Testis (tissue), 3 donors: Measurements from ENCODE around the gene SH3RF1. TPM values are rescaled to one million over a fixed set of nuclear protein-coding genes. Genes with fewer than 3 reads are reported as not detected.
A peak's percentile ranks its signal among the peaks of the same experiment; 100 is the strongest.

Experiments used
- DNase-seq: peaks from one replicate; pipeline ENCODE4 v3.0.0-alpha.2; 2019
- H3K27ac ChIP-seq, 2 donors: fragments of 200-600 bp; sonication (generic); one replicate each; pipeline ENCODE4 v1.5.1; 2019
- H3K27me3 ChIP-seq: fragments of 200-600 bp; sonication (generic); one replicate; pipeline ENCODE4 v1.5.1; 2019
- H3K36me3 ChIP-seq: fragments of 200-600 bp; sonication (generic); one replicate; pipeline ENCODE4 v1.5.1; 2017; ENCODE audit warnings: low read depth; ENCODE audit errors: missing control alignments
- H3K4me1 ChIP-seq: fragments of 200-600 bp; sonication (generic); one replicate; pipeline ENCODE4 v1.5.1; 2019
- H3K4me3 ChIP-seq, 2 donors: fragments of 200-600 bp; sonication (generic); one replicate each; pipeline ENCODE4 v1.5.1; 2017 to 2019
- H3K9me3 ChIP-seq: fragments of 200-600 bp; sonication (generic); one replicate; pipeline ENCODE4 v1.5.1; 2017
- POLR2A ChIP-seq: fragments of 450-650 bp; IDR thresholded peaks from one replicate; pipeline ENCODE4 v1.6.1; 2017; ENCODE audit warnings: antibody characterized with exemption, mild to moderate bottlenecking, moderate library complexity
- WGBS, 2 donors: methylation state at CpG; one replicate each; pipeline ENCODE4 v1.1.5; 2018; 5-methylcytosine and 5-hydroxymethylcytosine counted together
- intact Hi-C: fragments of 100-400 bp; cut with DNase I; formaldehyde crosslinking; loops from one replicate; pipeline ENCODE4 v1.15.1; 2023; ENCODE audit warnings: low total_unique reads
- polyA plus RNA-seq: library from polyadenylated mRNA; stranded (reverse); fragments of 350-450 nt; fragmentation: Illumina TruSeq; extraction: RNeasy Lipid Tissue Mini Kit (QIAGEN cat#74804); gene quantifications from one replicate; pipeline ENCODE4 v1.2.3, GENCODE V29; 2014; ENCODE audit warnings: low read depth, low replicate concordance; ENCODE audit not compliant: insufficient read depth
- total RNA-seq, 2 donors: library from RNA; depleted of rRNA; stranded (reverse); fragments of >200 nt; gene quantifications; one replicate each; pipeline ENCODE4 v1.2.3, GENCODE V29; 2016
- TF ChIP-seq, protein P1 (sequence below), 3 experiments: fragments of 450-650 bp in 2 of 3; fragments of 200-600 bp in 1 of 3; sonication (generic) in 1 of 3; IDR thresholded peaks; one replicate each; pipeline ENCODE4 v1.5.1; 2016 to 2019; ENCODE audit warnings: antibody characterized with exemption in 3 of 3, mild to moderate bottlenecking in 2 of 3, moderate library complexity in 1 of 3

Gene SH3RF1
- total and polyA plus RNA-seq, 3 donors from 2014 or later, result 15.1 to 38.9 (median 26.4) TPM

DNA sequence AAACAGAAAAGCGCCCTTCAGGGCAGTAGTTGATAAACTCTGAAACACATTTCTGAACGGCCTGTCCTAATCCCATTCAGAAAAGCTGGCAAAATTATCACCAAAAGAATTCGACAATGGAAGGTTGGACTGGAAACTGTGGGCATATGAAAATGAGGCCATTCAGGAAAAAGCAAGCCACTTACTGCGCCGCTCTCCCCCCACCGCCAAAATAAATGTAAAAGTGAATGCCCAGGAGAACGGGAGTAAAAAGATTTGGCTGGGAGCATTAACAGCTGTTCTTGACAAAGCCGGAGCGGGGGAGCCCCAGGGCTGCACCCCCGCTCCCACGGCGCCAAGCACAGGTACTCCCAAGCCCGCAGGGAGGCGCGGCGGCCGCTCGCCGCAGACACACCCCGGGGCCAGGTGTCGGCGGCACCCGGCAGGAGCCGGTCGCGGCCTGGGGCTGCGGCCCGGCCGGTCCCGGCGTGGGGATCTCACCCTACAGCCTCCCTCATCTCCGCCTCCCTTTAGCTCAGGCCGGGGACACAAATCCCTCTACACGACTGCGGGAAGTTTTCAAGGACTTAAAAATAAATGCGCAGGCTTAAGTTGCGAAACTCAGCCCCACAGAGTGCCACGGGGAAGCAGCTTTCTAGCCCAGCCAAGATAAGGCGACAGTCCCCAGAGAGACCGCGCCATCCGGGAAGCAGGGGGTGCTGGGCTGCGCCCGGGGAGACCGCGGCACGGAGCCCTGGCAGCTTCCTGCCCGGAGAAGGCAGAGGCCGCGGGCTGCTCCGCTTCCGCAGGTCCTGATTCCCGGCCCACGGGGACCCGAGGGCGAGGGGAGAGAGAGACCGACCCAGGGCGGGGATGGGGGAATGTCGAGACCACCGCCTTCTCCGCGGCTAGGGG, 593 bp downstream of the SH3RF1 start:
- H3K4me1 ChIP-seq, result peaks cover 6% of the 10 kb centered on the region
- H3K27ac ChIP-seq, result peak overlapping the region; percentile 90 to 91
- WGBS, 2 donors, result 0 to 1% methylated on average over 15 to 62 of the region's 62 CpGs
- H3K27me3 ChIP-seq, result no peaks in the 10 kb centered on the region
- peak; percentile 58 for DNase-seq
- peak overlapping the region; percentile 83 to 95 for H3K4me3 ChIP-seq
- TF ChIP-seq, protein P1, sequence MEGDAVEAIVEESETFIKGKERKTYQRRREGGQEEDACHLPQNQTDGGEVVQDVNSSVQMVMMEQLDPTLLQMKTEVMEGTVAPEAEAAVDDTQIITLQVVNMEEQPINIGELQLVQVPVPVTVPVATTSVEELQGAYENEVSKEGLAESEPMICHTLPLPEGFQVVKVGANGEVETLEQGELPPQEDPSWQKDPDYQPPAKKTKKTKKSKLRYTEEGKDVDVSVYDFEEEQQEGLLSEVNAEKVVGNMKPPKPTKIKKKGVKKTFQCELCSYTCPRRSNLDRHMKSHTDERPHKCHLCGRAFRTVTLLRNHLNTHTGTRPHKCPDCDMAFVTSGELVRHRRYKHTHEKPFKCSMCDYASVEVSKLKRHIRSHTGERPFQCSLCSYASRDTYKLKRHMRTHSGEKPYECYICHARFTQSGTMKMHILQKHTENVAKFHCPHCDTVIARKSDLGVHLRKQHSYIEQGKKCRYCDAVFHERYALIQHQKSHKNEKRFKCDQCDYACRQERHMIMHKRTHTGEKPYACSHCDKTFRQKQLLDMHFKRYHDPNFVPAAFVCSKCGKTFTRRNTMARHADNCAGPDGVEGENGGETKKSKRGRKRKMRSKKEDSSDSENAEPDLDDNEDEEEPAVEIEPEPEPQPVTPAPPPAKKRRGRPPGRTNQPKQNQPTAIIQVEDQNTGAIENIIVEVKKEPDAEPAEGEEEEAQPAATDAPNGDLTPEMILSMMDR (IDR thresholded peaks at IDR 0.05), result no peak
- TF ChIP-seq POLR2A, result no peak
- no peaks in the 10 kb centered on the region for H3K9me3 ChIP-seq
- H3K36me3 ChIP-seq, result no peaks in the 10 kb centered on the region
- intact Hi-C loops, result no loop called here

- Histone ChIP-seq H3K4me3 (peak overlapping the region; percentile 83 to 95), H3K9me3 (no peaks in the 10 kb centered on the region), H3K4me1 (peaks cover 6% of the 10 kb centered on the region), H3K27ac (peak overlapping the region in 1 of 2 donors; percentile 91), H3K36me3 (no peaks in the 10 kb centered on the region), H3K27me3 (no peaks in the 10 kb centered on the region)
- whole genome bisulfite sequencing, 2 donors, result 30 to 35% methylated on average over 13 of the region's 13 CpGs
- no peak for DNase-seq
- intact Hi-C loops, result no loop called here
- TF ChIP-seq, protein P1 (IDR thresholded peaks at IDR 0.05), result no peak
- no peak for TF ChIP-seq POLR2A
Observed at GRCh38 chr4:169268951-169269760, 1.6 kb downstream of the SH3RF1 start.

DNA sequence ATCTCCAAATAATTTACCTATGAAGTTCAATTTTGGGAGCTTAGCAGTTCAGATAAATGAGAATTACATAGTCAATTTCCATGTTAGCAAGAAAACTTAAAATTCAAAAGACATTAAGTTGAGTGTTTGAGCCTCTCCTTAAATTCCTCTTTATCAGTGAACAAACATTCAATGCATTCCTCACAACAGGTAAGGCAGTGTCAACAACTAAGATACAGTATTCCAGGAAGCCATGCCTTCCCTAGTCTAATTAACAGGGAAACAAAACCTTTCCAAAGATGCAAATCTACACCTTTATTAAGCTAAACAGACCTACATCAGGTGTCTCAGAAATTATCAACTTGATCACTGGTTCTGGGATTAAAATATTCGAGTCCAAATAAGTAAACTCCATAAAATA, 3.7 kb downstream of the SH3RF1 start:
- TF ChIP-seq, protein P1 (IDR thresholded peaks at IDR 0.05), result no peak
- TF ChIP-seq POLR2A, result no peak
- WGBS, 2 donors, result 29 to 31% methylated on average over 1 of the region's 1 CpG
- Histone ChIP-seq H3K27me3 (no peaks in the 10 kb centered on the region), H3K4me3 (no peak overlapping the region), H3K27ac (no peak overlapping the region), H3K36me3 (no peaks in the 10 kb centered on the region), H3K9me3 (no peaks in the 10 kb centered on the region), H3K4me1 (peaks cover 6% of the 10 kb centered on the region)
- intact Hi-C loops, result no loop called here
- no peak for DNase-seq

GRCh38 chr4:169266661-169267060, 4.1 kb downstream of the SH3RF1 start:
- Histone ChIP-seq H3K27ac (no peak overlapping the region), H3K36me3 (no peaks in the 10 kb centered on the region), H3K4me1 (peaks cover 6% of the 10 kb centered on the region), H3K4me3 (no peak overlapping the region), H3K27me3 (no peaks in the 10 kb centered on the region), H3K9me3 (no peaks in the 10 kb centered on the region)
- intact Hi-C loops, result no loop called here
- 91 to 98% methylated on average over 3 of the region's 3 CpGs for WGBS, 2 donors
- no peak for TF ChIP-seq POLR2A
- TF ChIP-seq, protein P1 (IDR thresholded peaks at IDR 0.05), result no peak
- DNase-seq, result no peak
